HepG2 (cell line): ENCODE results near the gene KDM2B. TPM values are rescaled to one million over a fixed set of nuclear protein-coding genes. Genes with fewer than 3 reads are reported as not detected.
A peak's percentile ranks its signal among the peaks of the same experiment; 100 is the strongest.

Source experiments
- ARNT ChIP-seq: fragments of 450-650 bp; IDR thresholded peaks from 2 replicates; pipeline ENCODE4 v1.6.1; 2017
- ATF3 ChIP-seq: sonication (generic); formaldehyde crosslinking; IDR thresholded peaks from 2 replicates; pipeline ENCODE4 v1.4.0; 2020; ENCODE audit warnings: missing genetic modification reagents
- CCAR2 ChIP-seq: fragments of 200-400 bp; formaldehyde crosslinking; optimal IDR thresholded peaks from 2 replicates; pipeline ENCODE3; 2018; ENCODE audit warnings: low read depth, mild to moderate bottlenecking, low read length, moderate library complexity
- EED ChIP-seq: sonication (generic); formaldehyde crosslinking; IDR thresholded peaks from 2 replicates; pipeline ENCODE4 v1.5.0; 2020; ENCODE audit warnings: mild to moderate bottlenecking, missing genetic modification reagents
- EZH2 ChIP-seq: conservative IDR thresholded peaks from 2 replicates; pipeline ENCODE4 v1.6.1; 2012; ENCODE audit warnings: mild to moderate bottlenecking, low read depth, low read length, moderate library complexity
- FLYWCH1 ChIP-seq: sonication (generic); formaldehyde crosslinking; IDR thresholded peaks from 2 replicates; pipeline ENCODE4 v1.8.1; 2023; ENCODE audit warnings: mild to moderate bottlenecking, missing genetic modification reagents
- HES4 ChIP-seq: sonication (generic); formaldehyde crosslinking; IDR thresholded peaks from 2 replicates; pipeline ENCODE4 v1.9.0; 2021; ENCODE audit warnings: mild to moderate bottlenecking, missing genetic modification reagents, borderline replicate concordance
- LBX2 ChIP-seq: sonication (generic); formaldehyde crosslinking; IDR thresholded peaks from 2 replicates; pipeline ENCODE4 v1.5.0; 2020; ENCODE audit warnings: missing genetic modification reagents, mild to moderate bottlenecking, borderline replicate concordance
- NFRKB ChIP-seq: fragments of 450-650 bp; IDR thresholded peaks from 2 replicates; pipeline ENCODE4 v1.6.1; 2017
- POLR2G ChIP-seq: fragments of 200-400 bp; formaldehyde crosslinking; IDR thresholded peaks from 2 replicates; pipeline ENCODE4 v1.6.1; 2018; ENCODE audit warnings: mild to moderate bottlenecking, low read depth, low read length, moderate library complexity
- PRPF4 ChIP-seq: fragments of 200-400 bp; formaldehyde crosslinking; IDR thresholded peaks from 2 replicates; pipeline ENCODE4 v1.6.1; 2016; ENCODE audit warnings: low read length, low read depth; ENCODE audit not compliant: poor library complexity, severe bottlenecking
- SP140L ChIP-seq: sonication (generic); formaldehyde crosslinking; IDR thresholded peaks from 2 replicates; pipeline ENCODE4 v1.4.0; 2020; ENCODE audit warnings: missing genetic modification reagents, borderline replicate concordance
- SP2 ChIP-seq: sonication (generic); formaldehyde crosslinking; IDR thresholded peaks from 2 replicates; pipeline ENCODE4 v1.5.1; 2020; ENCODE audit warnings: mild to moderate bottlenecking, missing genetic modification reagents
- TCF12 ChIP-seq, 2 experiments: fragments of 450-650 bp in 1 of 2; sonication (generic) in 1 of 2; formaldehyde crosslinking in 1 of 2; IDR thresholded peaks; 2 replicates each; pipeline versions ENCODE4 v1.6.1 to v1.8.0; 2017 to 2022; ENCODE audit warnings: antibody characterized with exemption in 1 of 2, mild to moderate bottlenecking in 1 of 2, missing genetic modification reagents in 1 of 2, moderate library complexity in 1 of 2
- YY1 ChIP-seq: IDR thresholded peaks from 2 replicates; pipeline ENCODE4 v1.6.1; 2011; ENCODE audit warnings: low read length, low read depth, moderate library complexity, mild to moderate bottlenecking; ENCODE audit not compliant: insufficient read depth, insufficient replicate concordance
- ZNF136 ChIP-seq: sonication (generic); formaldehyde crosslinking; IDR thresholded peaks from 2 replicates; pipeline ENCODE4 v1.8.1; 2022; ENCODE audit warnings: low read depth, mild to moderate bottlenecking, moderate library complexity, missing genetic modification reagents
- ZNF225 ChIP-seq: sonication (generic); formaldehyde crosslinking; IDR thresholded peaks from 2 replicates; pipeline ENCODE4 v1.4.0; 2020; ENCODE audit warnings: mild to moderate bottlenecking, missing genetic modification reagents
- ZNF3 ChIP-seq: IDR thresholded peaks from 2 replicates; pipeline ENCODE4 v1.7.0; 2017; ENCODE audit warnings: inconsistent platforms
- ZNF430 ChIP-seq: sonication (generic); formaldehyde crosslinking; IDR thresholded peaks from 2 replicates; pipeline ENCODE4 v1.9.0; 2021; ENCODE audit warnings: mild to moderate bottlenecking, missing genetic modification reagents
- ZNF543 ChIP-seq: sonication (generic); formaldehyde crosslinking; IDR thresholded peaks from 2 replicates; pipeline ENCODE4 v1.4.0; 2020; ENCODE audit warnings: mild to moderate bottlenecking, missing genetic modification reagents
- ZNF639 ChIP-seq: conservative IDR thresholded peaks from 2 replicates; pipeline ENCODE4 v1.6.1; 2018; ENCODE audit warnings: missing genetic modification reagents
- ZNF770 ChIP-seq: sonication (generic); formaldehyde crosslinking; IDR thresholded peaks from 2 replicates; pipeline ENCODE4 v1.5.0; 2020; ENCODE audit warnings: mild to moderate bottlenecking, missing genetic modification reagents
- ZNF878 ChIP-seq: sonication (generic); formaldehyde crosslinking; IDR thresholded peaks from 2 replicates; pipeline ENCODE4 v1.8.1; 2023; ENCODE audit warnings: mild to moderate bottlenecking, missing genetic modification reagents, moderate library complexity
- polyA plus RNA-seq, 8 experiments: library from polyadenylated mRNA; depleted of rRNA in 3 of 8; stranded (reverse) in 7 of 8; unstranded in 1 of 8; fragments of >200 nt; fragmentation: Illumina TruSeq in 4 of 8; extraction: Trizol in 4 of 8; gene quantifications; 2 replicates each; pipeline versions ENCODE4 v1.2.1 to v1.2.3, GENCODE V29; 2011 to 2016; ENCODE audit warnings: low read depth in 4 of 8, missing spikeins in 1 of 8, mixed read lengths in 1 of 8; ENCODE audit not compliant: insufficient read depth in 1 of 8
- total RNA-seq, 5 experiments: library from RNA; depleted of rRNA; stranded (reverse); fragments of >200 nt; fragmentation: Illumina TruSeq; extraction: Trizol; gene quantifications; 2 replicates each; pipeline ENCODE4 v1.2.3, GENCODE V29; 2016; ENCODE audit warnings: low read depth in 1 of 5

KDM2B gene
- total and polyA plus RNA-seq, 2 of the 13 experiments (the other 11 are each of a cell fraction or from before 2014, with no cell fraction given): 17.5 to 26.1 TPM

GRCh38 chr12:121399391-121400331, 181.2 kb downstream of the KDM2B start, which contains the start of gene RNF34 (continued):
- no peak; the same call in 1 of the 2 replicates for TF ChIP-seq ATF3 (CRISPR knock-in tag)
- peak; percentile 95 for TF ChIP-seq SP2 (CRISPR knock-in tag)
- TF ChIP-seq ZNF639: peak; percentile 63
- TF ChIP-seq LBX2 (CRISPR knock-in tag): peak; percentile 34; the same call in 1 of the 2 replicates
- TF ChIP-seq SP140L (CRISPR knock-in tag): 0 out of 2 replicates have a peak, but pooled peaks have one; percentile 24
- TF ChIP-seq ZNF430 (CRISPR knock-in tag): peak; percentile 66
- TF ChIP-seq TCF12 (IDR thresholded peaks at IDR 0.05): no peak
- TF ChIP-seq TCF12 (CRISPR knock-in tag; IDR thresholded peaks at IDR 0.05): peak; percentile 59
- TF ChIP-seq ZNF770: peak; percentile 39; the same call in 1 of the 2 replicates
- no peak for TF ChIP-seq CCAR2
- TF ChIP-seq PRPF4: no peak
- no peak for TF ChIP-seq ZNF3 (CRISPR knock-in tag)
- no peak for TF ChIP-seq ZNF878 (CRISPR knock-in tag)
- TF ChIP-seq ARNT: no peak
- no peak for TF ChIP-seq EED
- TF ChIP-seq EZH2: no peak
- no peak for TF ChIP-seq FLYWCH1
- 0 out of 2 replicates have a peak, but pooled peaks have one; percentile 6 for TF ChIP-seq ZNF225 (CRISPR knock-in tag)
- TF ChIP-seq HES4 (CRISPR knock-in tag): no peak
- TF ChIP-seq POLR2G: peak; percentile 96
- no peak for TF ChIP-seq NFRKB
- no peak for TF ChIP-seq ZNF136 (CRISPR knock-in tag)
- TF ChIP-seq YY1: peak; percentile 72
- TF ChIP-seq ZNF543: no peak
